Suppressor macrophage treated with lipopolysaccharide for 1 hour (primary cell): Measurements from ENCODE around the gene TGFB2.

ENCODE experiments used
- DNase-seq, 3 donors: peaks; one replicate each; pipeline ENCODE4 v3.0.0-alpha.2; 2020 to 2022

Gene TGFB2

DNA sequence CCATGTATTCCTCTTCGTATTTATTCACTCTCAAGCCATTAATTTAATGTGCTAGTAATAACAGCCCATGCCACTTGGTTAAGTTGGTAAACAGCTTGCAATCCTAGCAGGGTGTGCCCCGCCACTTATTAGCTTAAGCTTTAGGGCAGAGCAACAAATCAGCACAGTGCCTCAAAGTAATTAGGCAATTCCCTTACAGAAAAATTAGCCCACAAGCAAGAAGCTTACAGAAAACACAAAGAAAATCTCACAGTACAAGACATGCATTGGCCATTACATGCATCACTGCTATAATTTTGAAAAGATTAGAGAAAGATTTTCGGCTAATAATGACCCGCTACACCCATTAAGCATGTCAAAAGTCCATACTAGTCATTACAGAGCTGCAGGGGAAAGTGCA is 47.6 kb downstream of the TGFB2 start:
- DNase-seq = no peak

DNA sequence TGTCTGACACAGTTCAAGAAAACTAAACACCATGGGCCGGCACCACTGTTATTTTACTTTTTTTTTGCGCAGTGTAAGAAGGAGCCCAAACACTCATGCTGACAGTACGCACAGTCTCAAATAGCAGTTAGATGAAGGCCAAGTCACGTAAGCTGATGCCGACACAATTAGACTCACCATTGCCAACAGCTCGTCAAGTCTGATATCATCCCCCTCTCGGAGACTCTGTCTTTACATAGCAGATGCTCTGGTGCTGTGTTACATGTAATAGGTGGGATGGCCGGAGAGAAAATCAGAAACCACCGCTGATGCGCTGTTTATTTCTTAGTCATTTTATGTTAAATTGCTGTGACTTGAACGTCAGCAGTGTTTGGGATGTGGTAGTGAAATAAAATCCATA is 49.3 kb downstream of the TGFB2 start:
- DNase-seq = no peak

- DNase-seq = no peak
Observed at GRCh38 chr1:218394989-218395388, 49.9 kb downstream of the TGFB2 start.

DNA sequence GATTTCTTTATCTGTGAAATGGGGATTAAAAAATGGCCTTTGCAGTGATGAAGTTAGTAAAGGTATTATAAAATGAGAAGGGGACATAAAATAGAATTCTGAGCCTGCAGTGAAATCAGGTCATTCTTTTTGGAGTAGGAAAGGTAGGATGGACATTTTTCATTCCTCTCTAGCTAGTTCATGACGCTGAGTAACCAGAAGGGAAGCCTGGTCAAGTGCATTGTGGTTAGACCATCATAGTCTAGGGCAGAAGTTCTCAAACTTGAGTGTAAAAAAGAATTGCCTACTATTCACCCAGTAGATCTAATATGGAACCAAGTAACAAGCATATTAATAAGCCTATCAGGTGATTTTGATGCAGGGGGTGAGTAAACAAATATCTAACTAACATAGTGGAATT is 50.8 kb downstream of the TGFB2 start:
- no peak for DNase-seq

DNA sequence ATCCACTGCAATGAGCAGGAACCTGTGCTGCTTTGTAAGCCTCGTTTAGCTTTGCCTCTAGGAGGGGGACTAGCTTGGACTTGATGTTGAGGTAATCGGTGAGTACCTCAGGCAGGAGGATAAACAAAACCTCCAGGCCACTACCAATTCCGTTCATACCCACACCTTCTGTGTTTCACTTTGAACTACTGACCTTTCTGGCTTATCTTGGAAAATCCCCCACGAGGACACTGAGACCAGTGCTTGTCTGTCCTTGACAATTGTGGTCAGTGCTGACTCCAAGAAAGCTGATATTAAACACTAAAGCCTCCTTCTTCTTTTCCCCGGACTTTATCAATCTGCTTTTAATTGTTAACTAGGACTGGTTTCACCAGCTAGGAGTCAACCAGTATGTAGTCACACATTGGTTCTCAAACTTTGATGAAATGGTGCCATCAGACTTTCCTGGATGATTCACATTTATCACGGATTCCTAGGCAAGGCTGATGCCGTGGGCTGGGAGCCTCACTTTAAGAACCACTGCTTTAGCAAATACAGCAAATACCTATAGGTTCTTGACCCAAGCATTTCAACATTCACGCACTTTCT is 52.7 kb downstream of the TGFB2 start:
- DNase-seq = no peak

- no peak for DNase-seq
Observed at GRCh38 chr1:218400624-218401023, 55.5 kb downstream of the TGFB2 start.

DNA sequence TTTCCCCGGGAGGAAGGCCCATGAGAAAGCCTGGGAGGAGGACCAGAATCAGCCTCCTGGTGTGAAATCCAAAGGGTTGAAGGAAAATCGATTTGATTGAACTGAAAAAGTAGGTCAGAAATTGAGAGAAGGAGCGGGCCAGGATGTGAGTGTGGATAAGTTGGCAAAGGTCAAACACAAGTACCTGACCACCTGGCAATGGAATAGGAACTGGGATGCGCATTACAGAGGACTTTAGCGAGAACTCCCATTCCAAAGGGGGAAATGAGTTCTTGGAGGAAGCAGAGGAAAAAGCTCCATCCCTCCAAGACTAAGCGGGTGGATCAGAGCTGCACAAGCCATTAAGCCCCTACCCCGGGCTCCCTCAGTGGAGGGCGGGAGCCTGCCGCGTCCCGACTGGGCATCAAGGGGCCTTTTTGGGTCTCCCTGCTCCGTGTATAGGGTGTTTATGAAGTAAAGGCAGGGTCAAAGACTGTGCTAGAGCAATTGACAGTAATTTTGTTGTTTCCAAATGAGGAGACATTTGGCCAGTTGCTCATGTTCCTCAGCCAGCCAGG is 56.4 kb downstream of the TGFB2 start:
- DNase-seq = no peak

DNA sequence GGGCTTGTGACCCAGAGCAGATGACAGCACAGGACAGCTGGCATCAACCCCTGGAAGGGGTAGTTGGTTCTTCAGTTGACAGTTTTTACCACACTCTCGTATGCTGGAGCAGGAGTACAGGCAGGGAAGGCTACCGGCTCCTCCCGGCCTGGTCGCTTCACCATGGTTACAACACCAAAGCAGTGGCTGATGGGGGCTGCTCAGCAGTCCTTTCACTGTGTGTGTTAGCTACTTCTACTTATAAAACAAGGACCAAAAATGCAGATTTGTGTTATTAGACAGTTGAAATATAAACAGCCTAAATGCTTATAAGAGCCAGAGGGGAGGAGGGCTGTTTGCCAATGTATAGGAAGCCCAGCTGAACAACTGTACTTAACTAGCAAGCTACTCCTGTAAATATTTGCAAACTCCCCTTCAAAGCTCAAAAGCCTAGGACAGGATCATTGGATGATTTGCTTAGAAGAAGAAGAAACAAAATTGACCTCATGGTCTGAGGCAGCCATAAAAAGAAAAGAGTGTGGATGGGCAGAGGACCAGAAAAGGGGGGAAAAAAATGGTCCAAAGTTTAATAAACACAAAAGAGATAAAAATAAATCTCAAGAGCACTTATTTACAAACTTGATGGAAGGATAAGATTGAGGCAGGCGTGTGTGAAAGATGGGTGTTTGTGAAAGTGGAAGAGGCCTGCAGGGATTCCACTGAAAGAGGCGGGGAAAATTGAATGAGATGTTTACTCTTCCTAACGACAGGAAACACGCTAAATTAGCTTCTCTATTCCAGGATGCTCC is 57.1 kb downstream of the TGFB2 start:
- no peak for DNase-seq

DNA sequence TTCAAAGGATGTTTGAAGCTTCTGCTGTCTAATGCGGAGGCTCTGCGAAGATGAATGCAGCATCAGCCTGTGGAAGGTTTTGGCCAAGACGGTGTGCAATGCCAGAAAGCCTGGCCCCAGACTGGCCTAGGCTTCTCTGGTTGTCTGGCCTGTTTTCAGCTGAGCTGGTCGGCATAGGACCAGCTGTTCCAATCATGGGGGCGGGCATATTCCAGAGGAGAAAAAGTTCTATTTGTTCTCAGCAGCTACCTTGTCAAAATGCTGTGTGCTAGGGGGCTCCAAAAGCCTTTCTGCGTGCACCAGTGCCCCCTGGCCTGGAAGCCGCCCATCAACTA is 57.6 kb downstream of the TGFB2 start:
- DNase-seq = no peak

- DNase-seq = no peak
Observed at GRCh38 chr1:218403300-218403699, 58.2 kb downstream of the TGFB2 start.

DNA sequence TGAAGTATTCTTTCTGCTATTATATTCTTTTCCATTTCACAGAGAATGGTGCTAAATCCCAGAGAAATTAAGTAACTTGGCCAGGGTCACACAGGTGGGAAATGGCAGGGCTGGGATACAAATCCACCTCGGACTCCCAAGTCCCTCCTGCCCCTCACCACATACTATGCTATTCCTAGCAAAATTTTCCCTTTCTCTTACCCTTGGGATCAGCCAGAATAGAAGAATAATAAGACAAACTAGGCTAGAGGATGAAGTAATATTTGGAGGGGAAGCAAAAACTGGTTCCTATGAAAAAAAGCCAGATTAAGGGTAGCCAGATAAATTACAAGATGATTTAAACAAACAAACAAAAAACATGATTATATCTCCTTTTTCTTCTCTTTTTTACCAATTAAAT is 62.5 kb downstream of the TGFB2 start:
- no peak for DNase-seq

- DNase-seq = no peak
Observed at GRCh38 chr1:218408135-218408534, 63.0 kb downstream of the TGFB2 start.

- DNase-seq = no peak
Observed at GRCh38 chr1:218408942-218409341, 63.8 kb downstream of the TGFB2 start.

GRCh38 chr1:218409946-218410510 is 64.9 kb downstream of the TGFB2 start:
- no peak for DNase-seq

DNA sequence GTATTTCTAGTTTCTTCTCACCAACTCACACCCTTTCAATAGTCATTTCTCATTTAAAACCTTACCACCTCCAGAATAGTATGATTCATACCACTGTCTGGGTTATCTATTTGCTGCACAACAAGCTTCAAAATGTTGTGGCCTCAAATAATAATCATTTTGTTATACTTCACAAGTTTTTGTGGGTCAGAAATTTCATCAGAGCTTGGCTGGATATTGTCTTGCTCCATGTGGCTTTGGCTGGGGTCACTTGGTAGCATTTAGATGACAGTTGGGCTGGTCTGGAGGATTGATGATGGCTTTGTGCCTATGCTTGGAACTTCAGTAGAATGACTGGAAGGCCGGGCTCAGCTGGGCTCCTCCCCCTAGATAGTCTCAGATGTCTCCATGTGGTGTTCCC is 66.0 kb downstream of the TGFB2 start:
- no peak for DNase-seq

DNA sequence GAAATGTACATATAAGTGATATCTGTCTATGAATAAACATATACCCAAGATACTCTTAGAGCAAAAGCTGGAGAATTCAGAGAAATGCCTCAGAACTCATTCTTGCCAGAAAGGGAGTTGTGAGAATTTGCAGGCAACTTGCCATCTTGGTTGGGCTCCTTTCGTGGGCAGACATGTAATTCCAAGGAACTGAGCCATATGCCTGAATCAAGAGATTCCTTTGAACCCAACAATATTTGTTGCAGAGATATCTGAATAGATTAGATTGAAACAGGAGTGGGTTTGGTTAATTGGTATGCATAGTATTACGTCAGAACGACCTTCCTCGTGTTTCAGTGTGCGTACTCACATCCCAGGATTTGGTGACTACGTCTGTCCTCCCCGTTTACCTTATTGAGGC is 67.0 kb downstream of the TGFB2 start:
- no peak for DNase-seq

DNA sequence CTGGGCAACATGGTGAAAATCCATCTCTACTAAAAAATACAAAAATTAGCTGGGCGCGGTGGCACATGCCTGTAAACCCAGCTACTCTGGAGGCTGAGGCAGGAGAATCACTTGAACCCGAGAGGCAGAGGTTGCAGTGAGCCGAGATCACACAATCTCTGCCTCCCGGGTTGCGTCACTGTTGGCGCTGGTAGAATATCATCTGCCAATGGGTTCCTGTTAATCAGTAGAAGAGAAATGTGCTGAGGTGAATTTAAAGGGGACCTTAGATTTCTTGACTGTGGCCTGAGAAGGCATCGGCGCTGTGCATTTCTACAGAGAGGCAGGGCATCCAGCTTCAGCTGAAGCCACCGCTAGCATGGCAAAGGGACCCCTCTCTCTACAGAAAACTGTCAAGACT is 68.0 kb downstream of the TGFB2 start:
- DNase-seq = no peak

DNA sequence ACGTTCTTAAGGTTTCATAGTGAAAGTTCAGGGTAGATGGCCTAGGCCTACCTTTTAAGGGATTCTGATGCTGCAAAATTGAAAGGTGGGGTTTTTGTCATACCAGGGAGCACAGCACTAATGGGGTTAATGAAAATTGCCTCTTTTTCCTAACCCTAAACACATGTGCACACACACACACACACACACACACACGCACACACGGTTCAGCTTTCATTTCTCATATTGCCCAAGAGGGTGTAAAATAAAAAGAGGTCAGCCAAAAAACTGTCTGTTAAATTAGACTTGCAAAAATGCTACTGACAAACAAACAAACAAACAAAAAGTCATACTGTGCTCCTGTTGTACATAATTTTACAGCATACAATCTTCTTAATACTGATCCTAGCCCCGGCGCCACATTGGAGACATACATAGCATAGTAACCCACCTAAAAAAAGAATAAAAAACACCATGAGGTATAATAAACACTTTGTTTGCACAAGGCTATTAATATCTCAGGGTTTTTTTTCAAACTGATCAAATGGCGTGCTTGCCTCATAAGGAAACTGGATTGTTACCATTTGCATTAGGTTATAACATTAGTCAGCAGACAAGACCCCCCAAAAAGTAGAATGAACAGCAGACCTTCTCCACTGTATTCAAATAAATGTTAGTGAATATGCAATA is 69.1 kb downstream of the TGFB2 start:
- no peak for DNase-seq

- DNase-seq = no peak
Observed at GRCh38 chr1:218415726-218416125, 70.6 kb downstream of the TGFB2 start.

GRCh38 chr1:218421531-218421930 is 76.4 kb downstream of the TGFB2 start:
- no peak for DNase-seq

- DNase-seq = no peak
Observed at GRCh38 chr1:218424502-218424901, 79.4 kb downstream of the TGFB2 start.

GRCh38 chr1:218425647-218426342 is 80.7 kb downstream of the TGFB2 start:
- DNase-seq = no peak

- DNase-seq = no peak
Observed at GRCh38 chr1:218426343-218426657, 81.2 kb downstream of the TGFB2 start.
